BLaER1 treated with 17β-estradiol and CSF1 and Interleukin-3, amounts not matched to agents 10 nM and 100 nM (cell line): ENCODE results near the gene DIAPH3.

Source experiments
- H3K27ac ChIP-seq, 11 experiments: shearing (Covaris generic); formaldehyde crosslinking; 2 replicates each; pipeline ENCODE4 v1.8.1; 2022
- H3K27me3 ChIP-seq, 11 experiments: shearing (Covaris generic); formaldehyde crosslinking; 2 replicates each; pipeline ENCODE4 v1.8.1; 2022
- H3K36me3 ChIP-seq, 11 experiments: shearing (Covaris generic); formaldehyde crosslinking; 2 replicates each; pipeline ENCODE4 v1.8.1; 2022
- H3K4me1 ChIP-seq, 10 experiments: shearing (Covaris generic); formaldehyde crosslinking; 2 replicates each; pipeline ENCODE4 v1.8.1; 2022
- H3K4me2 ChIP-seq, 11 experiments: shearing (Covaris generic); formaldehyde crosslinking; 2 replicates each; pipeline ENCODE4 v1.8.1; 2022
- H3K4me3 ChIP-seq, 10 experiments: shearing (Covaris generic); formaldehyde crosslinking; 2 replicates each; pipeline ENCODE4 v1.8.1; 2022
- H3K9ac ChIP-seq, 11 experiments: shearing (Covaris generic); formaldehyde crosslinking; 2 replicates each; pipeline ENCODE4 v1.8.1; 2022
- H3K9me3 ChIP-seq, 11 experiments: shearing (Covaris generic); formaldehyde crosslinking; replicated peaks in 1 of 11; 2 replicates each; pipeline ENCODE4 v1.8.1; 2022
- H4K20me1 ChIP-seq, 11 experiments: shearing (Covaris generic); formaldehyde crosslinking; 2 replicates each; pipeline ENCODE4 v1.8.1; 2022
- Cebpa-rat ChIP-seq, 11 experiments: shearing (Covaris generic); IDR thresholded peaks; 2 replicates each; pipeline ENCODE4 v1.8.1; 2022

Gene DIAPH3

GRCh38 chr13:59978862-59979261 is 184.9 kb downstream of the DIAPH3 start:
- Histone ChIP-seq H3K4me2 (no peak overlapping the region), H3K9ac (no peak overlapping the region), H3K9me3 (no peaks in the 10 kb centered on the region), H3K36me3 (peaks cover 0 to 22% (median 0%) of the 10 kb centered on the region in 11 experiments; a peak in 6 of 22 replicates), H3K27ac (no peak overlapping the region), H3K27me3 (no peaks in the 10 kb centered on the region), H3K4me1 (no peaks in the 10 kb centered on the region), H4K20me1 (no peaks in the 10 kb centered on the region), H3K4me3 (no peak overlapping the region)
- no peak for TF ChIP-seq Cebpa-rat (IDR thresholded peaks at IDR 0.05)

- no peak overlapping the region for H3K27ac ChIP-seq
Observed at GRCh38 chr13:59976856-59977255, 186.9 kb downstream of the DIAPH3 start.

DNA sequence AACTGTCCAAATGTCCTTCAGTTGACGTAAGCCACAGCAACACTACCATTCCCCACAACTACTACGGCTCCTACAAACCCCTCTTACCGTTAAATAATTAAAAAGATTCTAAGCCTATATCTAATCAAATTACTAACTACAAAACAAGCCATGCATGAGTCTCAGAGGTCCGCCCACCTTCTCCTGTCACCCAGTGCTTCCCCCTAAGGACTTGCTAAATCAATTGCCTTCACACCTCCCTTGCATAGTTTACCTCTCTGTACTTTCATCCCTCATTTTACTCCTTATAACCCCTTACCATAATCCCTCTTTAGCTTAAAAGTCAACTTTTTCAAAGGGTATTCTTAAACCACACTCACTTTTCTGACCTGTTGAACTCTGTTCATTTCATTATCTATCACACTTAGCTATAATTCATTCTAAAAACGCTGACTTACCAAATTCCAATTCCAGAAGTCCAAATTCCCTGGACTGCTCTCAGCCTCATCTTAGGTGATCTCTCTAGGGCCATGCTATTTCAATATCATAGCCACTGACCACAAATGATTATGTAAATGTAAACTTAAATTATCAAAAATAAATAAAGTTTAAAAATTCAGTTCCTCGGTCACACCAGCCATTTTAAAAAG is 187.8 kb downstream of the DIAPH3 start:
- peaks cover 0 to 23% (median under 1%) of the 10 kb centered on the region in 11 experiments; a peak in 8 of 22 replicates for H3K36me3 ChIP-seq
- TF ChIP-seq Cebpa-rat (IDR thresholded peaks at IDR 0.05) = no peak
- no peaks in the 10 kb centered on the region for H3K4me1 ChIP-seq
- no peak overlapping the region for H3K9ac ChIP-seq
- no peaks in the 10 kb centered on the region for H3K27me3 ChIP-seq
- no peak overlapping the region for H3K27ac ChIP-seq
- no peak overlapping the region for H3K4me2 ChIP-seq
- H3K4me3 ChIP-seq = no peak overlapping the region
- H3K9me3 ChIP-seq = no peaks in the 10 kb centered on the region
- no peaks in the 10 kb centered on the region for H4K20me1 ChIP-seq

More at GRCh38 chr13:59976856-59977255, 186.9 kb downstream of the DIAPH3 start:
- H3K36me3 ChIP-seq = peaks cover 0 to 16% (median 0%) of the 10 kb centered on the region in 11 experiments; a peak in 4 of 22 replicates
- peak in 3 of 11 experiments; percentile 14 to 49 (median 49); a peak in 5 of 22 replicates for TF ChIP-seq Cebpa-rat (IDR thresholded peaks at IDR 0.05)
- no peaks in the 10 kb centered on the region for H3K4me1 ChIP-seq
- H3K4me3 ChIP-seq = no peak overlapping the region
- no peak overlapping the region for H3K9ac ChIP-seq
- H4K20me1 ChIP-seq = no peaks in the 10 kb centered on the region
- no peaks in the 10 kb centered on the region for H3K9me3 ChIP-seq
- H3K4me2 ChIP-seq = no peak overlapping the region
- no peaks in the 10 kb centered on the region for H3K27me3 ChIP-seq

- Histone ChIP-seq H3K9ac (no peak overlapping the region), H3K36me3 (peaks cover 0 to 42% (median 9%) of the 10 kb centered on the region in 11 experiments; a peak in 10 of 22 replicates), H3K4me1 (no peaks in the 10 kb centered on the region), H3K27ac (no peak overlapping the region), H3K4me3 (no peak overlapping the region), H4K20me1 (no peaks in the 10 kb centered on the region), H3K4me2 (no peak overlapping the region), H3K27me3 (no peaks in the 10 kb centered on the region), H3K9me3 (no peaks in the 10 kb centered on the region)
- no peak for TF ChIP-seq Cebpa-rat (IDR thresholded peaks at IDR 0.05)
Observed at GRCh38 chr13:59970847-59971246, 192.9 kb downstream of the DIAPH3 start.

- no peak overlapping the region for H3K4me3 ChIP-seq
- H3K36me3 ChIP-seq = peaks cover 0 to 26% (median 10%) of the 10 kb centered on the region in 11 experiments; a peak in 9 of 22 replicates
- no peaks in the 10 kb centered on the region for H3K9me3 ChIP-seq
- no peak overlapping the region for H3K9ac ChIP-seq
- no peaks in the 10 kb centered on the region for H3K27me3 ChIP-seq
- H3K27ac ChIP-seq = no peak overlapping the region
- no peaks in the 10 kb centered on the region for H4K20me1 ChIP-seq
- no peak overlapping the region for H3K4me2 ChIP-seq
- TF ChIP-seq Cebpa-rat (IDR thresholded peaks at IDR 0.05) = no peak
- H3K4me1 ChIP-seq = no peaks in the 10 kb centered on the region
Observed at GRCh38 chr13:59963827-59964226, 199.9 kb downstream of the DIAPH3 start.

GRCh38 chr13:59963383-59963782 is 200.3 kb downstream of the DIAPH3 start:
- H3K27me3 ChIP-seq = no peaks in the 10 kb centered on the region
- no peaks in the 10 kb centered on the region for H3K9me3 ChIP-seq
- no peak for TF ChIP-seq Cebpa-rat (IDR thresholded peaks at IDR 0.05)
- no peak overlapping the region for H3K27ac ChIP-seq
- no peaks in the 10 kb centered on the region for H3K4me1 ChIP-seq
- no peak overlapping the region for H3K4me3 ChIP-seq
- H4K20me1 ChIP-seq = no peaks in the 10 kb centered on the region
- H3K4me2 ChIP-seq = no peak overlapping the region
- H3K36me3 ChIP-seq = peaks cover 0 to 26% (median 10%) of the 10 kb centered on the region in 11 experiments; a peak in 9 of 22 replicates
- H3K9ac ChIP-seq = no peak overlapping the region

DNA sequence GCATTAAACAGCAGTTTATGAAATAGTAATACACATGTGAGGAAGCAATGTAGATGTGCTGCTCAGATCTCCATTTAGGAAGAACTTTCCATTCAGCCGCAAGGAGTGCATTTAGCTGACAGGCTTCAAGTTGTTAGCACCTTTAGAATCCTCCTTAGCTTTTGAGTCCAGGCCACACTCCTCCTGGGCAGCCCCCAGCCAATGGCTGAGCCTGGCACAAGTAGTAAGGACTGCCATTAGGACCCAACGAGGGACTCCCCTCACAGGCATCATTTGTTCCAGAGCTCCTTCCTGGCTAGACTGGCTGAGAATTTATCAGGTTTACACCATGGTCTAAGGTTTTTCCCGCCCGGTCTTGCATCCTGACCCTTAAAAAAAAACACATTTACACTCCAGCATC is 201.4 kb downstream of the DIAPH3 start:
- Histone ChIP-seq H4K20me1 (no peaks in the 10 kb centered on the region), H3K27me3 (no peaks in the 10 kb centered on the region), H3K4me1 (no peaks in the 10 kb centered on the region), H3K27ac (no peak overlapping the region), H3K4me2 (no peak overlapping the region), H3K9me3 (no peaks in the 10 kb centered on the region; a peak in 1 of 22 replicates), H3K9ac (no peak overlapping the region), H3K4me3 (no peak overlapping the region), H3K36me3 (peaks cover 0 to 22% (median 9%) of the 10 kb centered on the region in 11 experiments; a peak in 9 of 22 replicates)
- no peak for TF ChIP-seq Cebpa-rat (IDR thresholded peaks at IDR 0.05)

GRCh38 chr13:59960683-59961082 is 203.0 kb downstream of the DIAPH3 start:
- Histone ChIP-seq H4K20me1 (no peaks in the 10 kb centered on the region), H3K4me1 (no peaks in the 10 kb centered on the region), H3K4me3 (no peak overlapping the region), H3K27me3 (no peaks in the 10 kb centered on the region), H3K9me3 (peaks cover 0 to 10% (median 0%) of the 10 kb centered on the region in 11 experiments; a peak in 8 of 22 replicates), H3K4me2 (no peak overlapping the region), H3K36me3 (peaks cover 0 to 25% (median 11%) of the 10 kb centered on the region in 11 experiments; a peak in 8 of 22 replicates), H3K9ac (no peak overlapping the region), H3K27ac (no peak overlapping the region)
- no peak for TF ChIP-seq Cebpa-rat (IDR thresholded peaks at IDR 0.05)

- H3K4me3 ChIP-seq = no peak overlapping the region
- H3K27me3 ChIP-seq = no peaks in the 10 kb centered on the region
- no peak overlapping the region for H3K4me2 ChIP-seq
- H3K9ac ChIP-seq = no peak overlapping the region
- peaks cover 0 to 25% (median 13%) of the 10 kb centered on the region in 11 experiments; a peak in 8 of 22 replicates for H3K36me3 ChIP-seq
- TF ChIP-seq Cebpa-rat (IDR thresholded peaks at IDR 0.05) = no peak
- H3K4me1 ChIP-seq = no peaks in the 10 kb centered on the region
- peaks cover 0 to 10% (median 0%) of the 10 kb centered on the region in 11 experiments; a peak in 8 of 22 replicates for H3K9me3 ChIP-seq
- H4K20me1 ChIP-seq = no peaks in the 10 kb centered on the region
- H3K27ac ChIP-seq = no peak overlapping the region
Observed at GRCh38 chr13:59957438-59957837, 206.3 kb downstream of the DIAPH3 start.

- Histone ChIP-seq H3K27ac (no peak overlapping the region), H3K9ac (no peak overlapping the region), H3K4me2 (no peak overlapping the region), H3K27me3 (no peaks in the 10 kb centered on the region), H4K20me1 (no peaks in the 10 kb centered on the region), H3K4me1 (0 out of 20 replicates have a peak, but pooled peaks cover 0 to 9% (median 0%) of the 10 kb centered on the region in 10 experiments), H3K9me3 (peaks cover 0 to 10% (median 0%) of the 10 kb centered on the region in 11 experiments; a peak in 8 of 22 replicates), H3K4me3 (no peak overlapping the region), H3K36me3 (peaks cover 0 to 23% (median 9%) of the 10 kb centered on the region in 11 experiments; a peak in 7 of 22 replicates)
- TF ChIP-seq Cebpa-rat (IDR thresholded peaks at IDR 0.05) = no peak
Observed at GRCh38 chr13:59954601-59955000, 209.1 kb downstream of the DIAPH3 start.
